H1 (cell line): Measurements from ENCODE around the gene KCNN4. TPM values are rescaled to one million over a fixed set of nuclear protein-coding genes. Genes with fewer than 3 reads are reported as not detected.
A peak's percentile ranks its signal among the peaks of the same experiment; 100 is the strongest.

Source experiments
- CTCF ChIA-PET: fragments of 300-600 bp; sonication (Branson Sonifier 250); formaldehyde crosslinking; loops from one replicate; lab custom pipeline; 2021; ENCODE audit not compliant: partially characterized antibody; lab: Charles Lee
- POLR2A ChIA-PET: fragments of 300-600 bp; sonication (Branson Sonifier 250); formaldehyde crosslinking; loops from one replicate; lab custom pipeline; 2021; ENCODE audit warnings: inconsistent platforms; ENCODE audit not compliant: partially characterized antibody; lab: Charles Lee
- DNase-seq, 2 experiments: peaks; one replicate each; pipeline versions ENCODE4 v3.0.0 to v3.0.0-alpha.2; 2010 to 2022; ENCODE audit warnings: low spot score in 2 of 2, low read depth in 1 of 2, mixed read lengths in 1 of 2
- FAIRE-seq: peaks from 2 replicates; lab custom pipeline; 2011; peaks lifted over from hg19 to GRCh38; lab: Jason Lieb, UNC
- H2AFZ ChIP-seq: 2 replicates; pipeline ENCODE4 v1.8.1; 2012; ENCODE audit warnings: low read length, inconsistent platforms
- H2AK5ac ChIP-seq: 2 replicates; pipeline ENCODE4 v1.6.1; 2013; ENCODE audit warnings: low read depth, low read length
- H2BK120ac ChIP-seq: replicated peaks from 2 replicates; pipeline ENCODE3; 2013; ENCODE audit warnings: low read depth, low read length, inconsistent platforms
- H2BK12ac ChIP-seq: 2 replicates; pipeline ENCODE4 v1.6.1; 2013; ENCODE audit warnings: low read depth, low read length
- H2BK15ac ChIP-seq: 2 replicates; pipeline ENCODE4 v1.6.1; 2013; ENCODE audit warnings: low read length
- H2BK20ac ChIP-seq: 2 replicates; pipeline ENCODE4 v1.6.1; 2013; ENCODE audit warnings: low read length
- H2BK5ac ChIP-seq: 2 replicates; pipeline ENCODE4 v1.6.1; 2013; ENCODE audit warnings: low read depth, low read length
- H3K14ac ChIP-seq: 2 replicates; pipeline ENCODE4 v1.6.1; 2013; ENCODE audit warnings: inconsistent platforms; ENCODE audit not compliant: insufficient read length
- H3K18ac ChIP-seq: 2 replicates; pipeline ENCODE4 v1.6.1; 2013; ENCODE audit warnings: low read length; ENCODE audit errors: extremely low read depth
- H3K23ac ChIP-seq: 2 replicates; pipeline ENCODE4 v1.6.1; 2013; ENCODE audit warnings: inconsistent platforms; ENCODE audit not compliant: insufficient read length
- H3K23me2 ChIP-seq: 2 replicates; pipeline ENCODE4 v1.6.1; 2013; ENCODE audit warnings: low read depth, low read length
- H3K27ac ChIP-seq: 2 replicates; pipeline ENCODE4 v1.6.1; 2011; ENCODE audit warnings: low read depth, low read length, inconsistent platforms
- H3K27me3 ChIP-seq, 4 experiments: replicated peaks in 1 of 4; 1 replicate in 1 of 4; 2 replicates in 3 of 4; pipeline versions ENCODE4 v1.6.1 to v1.8.1; 2011 to 2013; ENCODE audit warnings: low read length in 3 of 4, mild to moderate bottlenecking in 3 of 4, inconsistent platforms in 2 of 4, mixed read lengths in 2 of 4, moderate library complexity in 1 of 4; ENCODE audit not compliant: control insufficient read depth in 3 of 4, insufficient read depth in 3 of 4; ENCODE audit errors: extremely low read depth in 1 of 4
- H3K36me3 ChIP-seq, 4 experiments: 2 replicates each; pipeline versions ENCODE4 v1.6.1 to v1.8.1; 2011 to 2013; ENCODE audit warnings: mild to moderate bottlenecking in 4 of 4, low read length in 3 of 4, moderate library complexity in 2 of 4, control low read depth in 1 of 4, inconsistent platforms in 1 of 4; ENCODE audit not compliant: insufficient read depth in 4 of 4, control insufficient read depth in 2 of 4
- H3K4ac ChIP-seq: replicated peaks from 2 replicates; pipeline ENCODE3; 2013; ENCODE audit warnings: low read length, low read depth, mixed read lengths, inconsistent platforms; ENCODE audit not compliant: insufficient read length
- H3K4me1 ChIP-seq, 4 experiments: replicated peaks in 1 of 4; 1 replicate in 1 of 4; 2 replicates in 3 of 4; pipeline versions ENCODE4 v1.6.1 to v1.8.1; 2011 to 2013; ENCODE audit warnings: low read length in 3 of 4, inconsistent platforms in 2 of 4, mixed read lengths in 1 of 4; ENCODE audit not compliant: insufficient read depth in 4 of 4, control insufficient read depth in 3 of 4
- H3K4me2 ChIP-seq, 2 experiments: 2 replicates each; pipeline versions ENCODE4 v1.6.1 to v1.8.1; 2011 to 2013; ENCODE audit warnings: low read depth in 2 of 2, low read length in 2 of 2, control low read depth in 1 of 2, inconsistent platforms in 1 of 2, mild to moderate bottlenecking in 1 of 2; ENCODE audit not compliant: insufficient read depth in 1 of 2
- H3K4me3 ChIP-seq, 4 experiments: fragments of 200-600, 300-600 bp in 1 of 4; sonication (generic), shearing (Covaris generic), sonication (Bioruptor Twin) in 1 of 4; 2 replicates each; pipeline versions ENCODE4 v1.5.1 to v1.8.1; 2011 to 2016; ENCODE audit warnings: low read length in 4 of 4, low read depth in 3 of 4, control low read depth in 2 of 4, inconsistent platforms in 2 of 4, mild to moderate bottlenecking in 2 of 4, mixed read lengths in 1 of 4, moderate library complexity in 1 of 4; ENCODE audit not compliant: insufficient read depth in 2 of 4; ENCODE audit errors: extremely low read depth in 1 of 4
- H3K56ac ChIP-seq: replicated peaks from 2 replicates; pipeline ENCODE3; 2013; ENCODE audit warnings: low read depth, mild to moderate bottlenecking, mixed read lengths, low read length, inconsistent platforms; ENCODE audit not compliant: insufficient read length
- H3K79me1 ChIP-seq: 2 replicates; pipeline ENCODE4 v1.6.1; 2013; ENCODE audit warnings: low read depth, low read length, control low read depth
- H3K79me2 ChIP-seq, 2 experiments: 2 replicates each; pipeline versions ENCODE4 v1.6.1 to v1.8.1; 2012 to 2013; ENCODE audit warnings: low read length in 2 of 2, mild to moderate bottlenecking in 2 of 2, inconsistent platforms in 1 of 2; ENCODE audit not compliant: insufficient read depth in 2 of 2, control insufficient read depth in 1 of 2
- H3K9ac ChIP-seq, 4 experiments: replicated peaks in 1 of 4; 1 replicate in 1 of 4; 2 replicates in 3 of 4; pipeline versions ENCODE4 v1.6.1 to v1.8.1; 2011 to 2013; ENCODE audit warnings: low read depth in 3 of 4, low read length in 3 of 4, control low read depth in 2 of 4, mild to moderate bottlenecking in 2 of 4, moderate library complexity in 2 of 4, inconsistent platforms in 1 of 4; ENCODE audit errors: extremely low read depth in 1 of 4
- H3K9me3 ChIP-seq, 2 experiments: 2 replicates each; pipeline versions ENCODE4 v1.6.1 to v1.8.1; 2012 to 2013; ENCODE audit warnings: mild to moderate bottlenecking in 2 of 2, moderate library complexity in 2 of 2, control low read depth in 1 of 2, inconsistent platforms in 1 of 2, low read depth in 1 of 2, low read length in 1 of 2, mixed read lengths in 1 of 2; ENCODE audit not compliant: insufficient read depth in 2 of 2
- H4K20me1 ChIP-seq, 2 experiments: replicated peaks in 1 of 2; 2 replicates each; pipeline versions ENCODE3 to v1.8.1; 2011 to 2013; ENCODE audit warnings: inconsistent platforms in 2 of 2, low read length in 2 of 2, mild to moderate bottlenecking in 1 of 2; ENCODE audit not compliant: insufficient read depth in 2 of 2, control insufficient read depth in 1 of 2
- H4K5ac ChIP-seq: 2 replicates; pipeline ENCODE4 v1.6.1; 2013; ENCODE audit warnings: low read length, low read depth, mixed read lengths, inconsistent platforms; ENCODE audit not compliant: insufficient read length
- H4K8ac ChIP-seq: 2 replicates; pipeline ENCODE4 v1.8.0; 2013; ENCODE audit warnings: mild to moderate bottlenecking, moderate library complexity, low read length, inconsistent platforms; ENCODE audit not compliant: insufficient read depth; ENCODE audit errors: extremely low read depth
- H4K91ac ChIP-seq: replicated peaks from 2 replicates; pipeline ENCODE3; 2013; ENCODE audit warnings: low read length, mixed read lengths, inconsistent platforms; ENCODE audit not compliant: insufficient read length
- CBX8 ChIP-seq: fragments of 300-800, 300-1000 bp; sonication (generic); IDR thresholded peaks from 2 replicates; pipeline ENCODE4 v1.7.1; 2016; ENCODE audit warnings: low read depth, low read length, borderline replicate concordance
- EGR1 ChIP-seq: IDR thresholded peaks from 2 replicates; pipeline ENCODE4 v1.6.1; 2011; ENCODE audit warnings: low read depth, low read length, borderline replicate concordance
- FOSL1 ChIP-seq: IDR thresholded peaks from 2 replicates; pipeline ENCODE4 v1.6.1; 2011; ENCODE audit warnings: mild to moderate bottlenecking, low read depth, low read length, moderate library complexity; ENCODE audit not compliant: insufficient read depth
- GABPA ChIP-seq: IDR thresholded peaks from 2 replicates; pipeline ENCODE4 v1.6.1; 2011; ENCODE audit warnings: mild to moderate bottlenecking, low read length, moderate library complexity, borderline replicate concordance; ENCODE audit not compliant: insufficient read depth
- MAFK ChIP-seq: IDR thresholded peaks from 2 replicates; pipeline ENCODE4 v1.6.1; 2012; ENCODE audit warnings: low read depth, mild to moderate bottlenecking, improper control_type of control experiment, low read length
- RFX5 ChIP-seq: IDR thresholded peaks from 2 replicates; pipeline ENCODE4 v1.6.1; 2011; ENCODE audit warnings: low read depth, low read length, improper control_type of control experiment, borderline replicate concordance
- RXRA ChIP-seq: IDR thresholded peaks from 2 replicates; pipeline ENCODE4 v1.6.1; 2011; ENCODE audit warnings: low read depth, mild to moderate bottlenecking, low read length, moderate library complexity; ENCODE audit not compliant: insufficient read depth
- SIRT6 ChIP-seq: IDR thresholded peaks from one replicate; pipeline ENCODE4 v1.7.1; 2012; ENCODE audit warnings: low read length, inconsistent platforms
- TAF7 ChIP-seq: optimal IDR thresholded peaks from 2 replicates; pipeline ENCODE3; 2011; ENCODE audit warnings: low read depth, mild to moderate bottlenecking, inconsistent platforms, low read length, moderate library complexity, borderline replicate concordance
- WGBS, 2 experiments: shearing (Covaris generic) in 1 of 2; methylation state at CpG; one replicate each; pipeline versions ENCODE4 v1.1.6 to v1.1.7; 2013 to 2015; ENCODE audit warnings: low lambda C conversion rate in 2 of 2, mixed read lengths in 2 of 2, inconsistent platforms in 1 of 2, low coverage in 1 of 2, missing lambda C conversion rate in 1 of 2; ENCODE audit not compliant: insufficient replicate concordance in 2 of 2, insufficient coverage in 1 of 2, insufficient read length in 1 of 2; ENCODE audit errors: extremely low coverage in 1 of 2, missing lambda C conversion rate in 1 of 2; 5-methylcytosine and 5-hydroxymethylcytosine counted together
- polyA plus RNA-seq, 7 experiments: library from polyadenylated mRNA; depleted of rRNA in 3 of 7; stranded (reverse) in 5 of 7; unstranded in 2 of 7; fragments of >200 nt in 5 of 7; fragments of 200-250 nt in 2 of 7; gene quantifications; 1 replicate in 5 of 7; 2 replicates in 1 of 7; 4 replicates in 1 of 7; pipeline versions ENCODE4 v1.2.1 to v1.2.3, GENCODE V29; 2011 to 2013; ENCODE audit warnings: missing spikeins in 2 of 7, mixed read lengths in 2 of 7
- total RNA-seq: library from RNA; stranded (reverse); fragmentation: NEBNext Ultra II Directional; extraction: Animal tissue kit (Norgen Biotek cat#: 25700); gene quantifications from 2 replicates; pipeline ENCODE4 v1.2.1, GENCODE V29; 2021
- TF ChIP-seq, protein P1 (sequence below): IDR thresholded peaks from 2 replicates; pipeline ENCODE4 v1.6.1; 2011; ENCODE audit warnings: low read depth, mild to moderate bottlenecking, low read length; ENCODE audit not compliant: insufficient read depth

KCNN4 gene
- total and polyA plus RNA-seq, 2 of the 8 experiments (the other 6 are each of a cell fraction or from before 2014, with no cell fraction given) = 0.78 to 1.5 TPM

DNA sequence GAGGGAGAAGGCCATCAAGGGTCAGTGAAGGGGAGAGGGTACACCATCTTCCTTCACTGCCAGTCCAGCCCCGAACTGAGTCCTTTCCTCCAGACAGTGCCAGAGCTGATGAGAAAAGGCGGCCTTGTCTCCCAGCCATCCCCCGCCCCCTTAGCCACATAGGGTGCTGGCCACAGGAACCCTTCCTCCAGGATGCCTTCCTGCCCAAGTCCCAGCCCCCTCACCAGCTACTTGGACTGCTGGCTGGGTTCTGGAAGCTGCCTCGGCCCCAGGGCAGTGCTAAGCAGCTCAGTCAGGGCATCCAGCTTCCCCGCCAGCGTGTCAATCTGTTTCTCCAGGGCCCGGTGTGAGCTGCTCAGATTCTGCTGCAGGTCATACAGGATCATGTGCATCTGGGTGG, 13.5 kb downstream of the KCNN4 start:
- WGBS, 2 experiments = 82% methylated on average over 7 of the region's 7 CpGs; no CpG with 5 or more reads in 1 of the 2 experiments
- no peak overlapping the region for H2BK15ac ChIP-seq
- no peak overlapping the region for H3K18ac ChIP-seq
- H3K14ac ChIP-seq = no peak overlapping the region
- no peaks in the 10 kb centered on the region for H3K36me3 ChIP-seq
- H3K4me2 ChIP-seq = no peak overlapping the region
- peaks cover 0 to 4% (median 2%) of the 10 kb centered on the region in 4 experiments; a peak in 3 of 7 replicates for H3K4me1 ChIP-seq
- H3K27me3 ChIP-seq = peaks cover 2 to 13% (median 4%) of the 10 kb centered on the region in 4 experiments; a peak in 6 of 7 replicates
- no peaks in the 10 kb centered on the region for H3K23me2 ChIP-seq
- no peak overlapping the region for H2AFZ ChIP-seq
- peaks cover 0 to 2% of the 10 kb centered on the region in 2 experiments for H4K20me1 ChIP-seq
- ChIA-PET CTCF (interaction anchor here (0.9 to 37.0 kb wide), 5 partner anchors 11 to 46 kb away, joined by 3 to 703 read pairs (median 67); partner anchors contain the start of genes KCNN4 and SMG9), POLR2A (interaction anchor here (0.9 to 4.1 kb wide), 3 partner anchors 10 to 18 kb away, joined by 3 to 33 read pairs (median 3); partner anchors contain the start of gene SMG9)
- H2BK5ac ChIP-seq = no peak overlapping the region
- DNase-seq = no peak
- no peak overlapping the region for H4K91ac ChIP-seq
- H2BK120ac ChIP-seq = no peak overlapping the region
- H3K79me1 ChIP-seq = no peaks in the 10 kb centered on the region
- no peaks in the 10 kb centered on the region for H3K79me2 ChIP-seq
- no peak overlapping the region for H3K23ac ChIP-seq
- TF ChIP-seq RXRA (no peak), EGR1 (no peak), GABPA (no peak), CBX8 (no peak), SIRT6 (no peak), TAF7 (no peak), RFX5 (no peak), FOSL1 (no peak), MAFK (no peak)
- TF ChIP-seq, protein P1, sequence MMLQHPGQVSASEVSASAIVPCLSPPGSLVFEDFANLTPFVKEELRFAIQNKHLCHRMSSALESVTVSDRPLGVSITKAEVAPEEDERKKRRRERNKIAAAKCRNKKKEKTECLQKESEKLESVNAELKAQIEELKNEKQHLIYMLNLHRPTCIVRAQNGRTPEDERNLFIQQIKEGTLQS = no peak
- peak overlapping the region; percentile 82 for H4K8ac ChIP-seq
- H2AK5ac ChIP-seq = peak overlapping the region; percentile 24; the same call in 1 of the 2 replicates
- H2BK20ac ChIP-seq = no peak overlapping the region
- H4K5ac ChIP-seq = no peak overlapping the region
- no peak overlapping the region for H3K9ac ChIP-seq
- H3K4ac ChIP-seq = no peak overlapping the region
- H3K9me3 ChIP-seq = no peaks in the 10 kb centered on the region
- no peak overlapping the region for H3K4me3 ChIP-seq
- H3K56ac ChIP-seq = no peak overlapping the region
- no peak overlapping the region for H2BK12ac ChIP-seq
- H3K27ac ChIP-seq = no peak overlapping the region
- no peak for FAIRE-seq
